OCI-LY1 (cell line): ENCODE measurements around the gene SNCB.

Source experiments
- H2AFZ ChIP-seq: fragments of 200-600 bp; sonication (generic), shearing (Covaris generic); 2 replicates; pipeline ENCODE4 v1.6.0; 2014; ENCODE audit warnings: antibody characterized with exemption, mild to moderate bottlenecking, low read length
- H3F3A ChIP-seq: fragments of 200-600 bp; sonication (generic), shearing (Covaris generic); 2 replicates; pipeline ENCODE4 v1.6.0; 2014; ENCODE audit warnings: mild to moderate bottlenecking, antibody characterized with exemption, low read length, moderate library complexity; ENCODE audit not compliant: insufficient read depth
- H3K27ac ChIP-seq: fragments of 200-600 bp; sonication (generic); 2 replicates; pipeline ENCODE4 v1.5.1; 2014; ENCODE audit warnings: low read length, mixed run types, mild to moderate bottlenecking, low read depth; ENCODE audit not compliant: poor library complexity, severe bottlenecking
- H3K27me3 ChIP-seq: fragments of 200-600 bp; sonication (generic); 2 replicates; pipeline ENCODE4 v1.6.0; 2014; ENCODE audit warnings: antibody characterized with exemption, mild to moderate bottlenecking, low read length, moderate library complexity; ENCODE audit not compliant: insufficient read depth
- H3K36me3 ChIP-seq: fragments of 200-600 bp; sonication (generic); 2 replicates; pipeline ENCODE4 v1.6.1; 2014; ENCODE audit warnings: mild to moderate bottlenecking, antibody characterized with exemption, low read length, moderate library complexity, mixed read lengths; ENCODE audit not compliant: insufficient read depth
- H3K4me1 ChIP-seq: fragments of 200-600 bp; sonication (generic); 2 replicates; pipeline ENCODE4 v1.5.1; 2014; ENCODE audit warnings: mild to moderate bottlenecking, low read length, moderate library complexity; ENCODE audit not compliant: insufficient read depth, severe bottlenecking
- H3K4me2 ChIP-seq: fragments of 200-600 bp; sonication (generic), shearing (Covaris generic); 2 replicates; pipeline ENCODE4 v1.6.1; 2014; ENCODE audit warnings: low read length
- H3K4me3 ChIP-seq: fragments of 200-600 bp; sonication (generic); 2 replicates; pipeline ENCODE4 v1.5.1; 2014; ENCODE audit warnings: low read length, low read depth, mild to moderate bottlenecking, mixed read lengths; ENCODE audit not compliant: poor library complexity, severe bottlenecking
- H3K79me2 ChIP-seq: fragments of 200-600 bp; shearing (Covaris generic); 2 replicates; pipeline ENCODE4 v1.6.1; 2016; ENCODE audit warnings: mixed run types, low read length, mixed read lengths; ENCODE audit not compliant: insufficient read depth
- H3K9ac ChIP-seq: fragments of 200-600 bp; sonication (generic), shearing (Covaris generic); 2 replicates; pipeline ENCODE4 v1.6.1; 2014; ENCODE audit warnings: mild to moderate bottlenecking, low read length, mixed read lengths
- H3K9me2 ChIP-seq: fragments of 200-600 bp; sonication (generic), shearing (Covaris generic); 2 replicates; pipeline ENCODE4 v1.6.1; 2014; ENCODE audit warnings: low read depth, mild to moderate bottlenecking, low read length, mixed read lengths
- H3K9me3 ChIP-seq: fragments of 200-600 bp; shearing (Covaris generic); 2 replicates; pipeline ENCODE4 v1.6.1; 2014; ENCODE audit warnings: low read length, mixed read lengths
- H4K20me1 ChIP-seq: fragments of 200-600 bp; sonication (generic), shearing (Covaris generic); 2 replicates; pipeline ENCODE4 v1.6.0; 2016; ENCODE audit warnings: mild to moderate bottlenecking, low read length; ENCODE audit not compliant: insufficient read depth
- EZH2 ChIP-seq: fragments of 200-600 bp; sonication (generic), shearing (Covaris generic); IDR thresholded peaks from 2 replicates; pipeline ENCODE4 v1.8.0; 2017; ENCODE audit warnings: borderline replicate concordance, mixed run types, mild to moderate bottlenecking, antibody characterized with exemption, low read length, moderate library complexity, mixed read lengths
- TF ChIP-seq, protein P1 (sequence below): fragments of 200-600 bp; sonication (generic), shearing (Covaris generic); IDR thresholded peaks from 2 replicates; pipeline ENCODE4 v1.5.1; 2017; ENCODE audit warnings: mild to moderate bottlenecking, antibody characterized with exemption, low read length, moderate library complexity, mixed read lengths

SNCB gene

GRCh38 chr5:176596689-176597416 lies 33.5 kb downstream of the SNCB start:
- Histone ChIP-seq H3K9ac (no peak overlapping the region), H3F3A (no peaks in the 10 kb centered on the region), H3K27me3 (no peaks in the 10 kb centered on the region), H3K27ac (no peak overlapping the region), H3K9me2 (no peaks in the 10 kb centered on the region), H4K20me1 (no peaks in the 10 kb centered on the region), H2AFZ (no peak overlapping the region), H3K9me3 (no peaks in the 10 kb centered on the region), H3K4me1 (no peaks in the 10 kb centered on the region), H3K4me3 (no peak overlapping the region), H3K79me2 (no peaks in the 10 kb centered on the region), H3K36me3 (peaks cover 7% of the 10 kb centered on the region; the same call in 1 of the 2 replicates), H3K4me2 (no peak overlapping the region; the same call in 1 of the 2 replicates)
- no peak for TF ChIP-seq EZH2
- TF ChIP-seq, protein P1, sequence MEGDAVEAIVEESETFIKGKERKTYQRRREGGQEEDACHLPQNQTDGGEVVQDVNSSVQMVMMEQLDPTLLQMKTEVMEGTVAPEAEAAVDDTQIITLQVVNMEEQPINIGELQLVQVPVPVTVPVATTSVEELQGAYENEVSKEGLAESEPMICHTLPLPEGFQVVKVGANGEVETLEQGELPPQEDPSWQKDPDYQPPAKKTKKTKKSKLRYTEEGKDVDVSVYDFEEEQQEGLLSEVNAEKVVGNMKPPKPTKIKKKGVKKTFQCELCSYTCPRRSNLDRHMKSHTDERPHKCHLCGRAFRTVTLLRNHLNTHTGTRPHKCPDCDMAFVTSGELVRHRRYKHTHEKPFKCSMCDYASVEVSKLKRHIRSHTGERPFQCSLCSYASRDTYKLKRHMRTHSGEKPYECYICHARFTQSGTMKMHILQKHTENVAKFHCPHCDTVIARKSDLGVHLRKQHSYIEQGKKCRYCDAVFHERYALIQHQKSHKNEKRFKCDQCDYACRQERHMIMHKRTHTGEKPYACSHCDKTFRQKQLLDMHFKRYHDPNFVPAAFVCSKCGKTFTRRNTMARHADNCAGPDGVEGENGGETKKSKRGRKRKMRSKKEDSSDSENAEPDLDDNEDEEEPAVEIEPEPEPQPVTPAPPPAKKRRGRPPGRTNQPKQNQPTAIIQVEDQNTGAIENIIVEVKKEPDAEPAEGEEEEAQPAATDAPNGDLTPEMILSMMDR = no peak

DNA sequence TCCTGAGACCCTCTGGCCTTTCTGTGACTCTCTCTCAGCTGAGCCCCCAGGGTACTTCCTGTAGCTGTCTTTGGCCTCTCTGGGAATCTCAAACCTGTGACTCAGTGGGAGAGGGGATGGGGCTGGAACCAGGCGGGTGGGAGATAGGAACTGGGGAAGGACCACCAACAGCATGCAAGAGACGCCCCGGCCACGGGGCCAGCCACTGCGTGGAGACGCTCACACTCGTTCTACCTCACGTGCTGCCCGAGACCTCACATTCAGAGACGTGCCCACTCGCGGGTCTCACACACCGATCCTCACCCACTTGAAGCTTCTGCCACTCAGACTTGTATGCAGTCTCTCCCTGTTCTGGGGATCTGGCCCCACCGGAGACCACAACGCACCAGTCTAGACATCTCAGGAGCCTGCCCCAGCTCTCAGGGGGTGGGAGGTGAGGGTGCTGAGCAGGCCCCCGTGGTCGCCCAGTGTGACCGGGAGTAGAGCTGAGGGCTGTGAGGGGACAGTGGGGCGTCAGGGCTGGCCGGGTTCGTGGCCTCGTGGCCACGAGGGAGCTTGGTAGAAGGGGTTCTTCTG lies 34.2 kb downstream of the SNCB start:
- TF ChIP-seq EZH2 = no peak
- TF ChIP-seq, protein P1 = no peak
- no peak overlapping the region for H3K27ac ChIP-seq
- H3F3A ChIP-seq = no peaks in the 10 kb centered on the region
- H4K20me1 ChIP-seq = no peaks in the 10 kb centered on the region
- 0 out of 2 replicates have a peak, but pooled peaks cover 2% of the 10 kb centered on the region for H3K9me3 ChIP-seq
- H2AFZ ChIP-seq = no peak overlapping the region
- H3K4me2 ChIP-seq = no peak overlapping the region; the same call in 1 of the 2 replicates
- peaks cover 7% of the 10 kb centered on the region; the same call in 1 of the 2 replicates for H3K36me3 ChIP-seq
- H3K4me3 ChIP-seq = no peak overlapping the region
- no peak overlapping the region for H3K9ac ChIP-seq
- no peaks in the 10 kb centered on the region for H3K27me3 ChIP-seq
- H3K9me2 ChIP-seq = no peaks in the 10 kb centered on the region
- no peaks in the 10 kb centered on the region for H3K4me1 ChIP-seq
- H3K79me2 ChIP-seq = no peaks in the 10 kb centered on the region

- Histone ChIP-seq H4K20me1 (no peaks in the 10 kb centered on the region), H3F3A (no peaks in the 10 kb centered on the region), H3K27ac (no peak overlapping the region), H3K36me3 (peaks cover 7% of the 10 kb centered on the region; the same call in 1 of the 2 replicates), H3K9me2 (no peaks in the 10 kb centered on the region), H3K4me1 (no peaks in the 10 kb centered on the region), H3K79me2 (no peaks in the 10 kb centered on the region), H3K4me2 (no peak overlapping the region), H3K9ac (no peak overlapping the region), H2AFZ (no peak overlapping the region), H3K27me3 (no peaks in the 10 kb centered on the region), H3K9me3 (0 out of 2 replicates have a peak, but pooled peaks cover 2% of the 10 kb centered on the region), H3K4me3 (no peak overlapping the region)
- TF ChIP-seq EZH2 = no peak
- TF ChIP-seq, protein P1 = no peak
Measured at GRCh38 chr5:176595386-176595943, 34.9 kb downstream of the SNCB start.
